ENCODE measurements around the gene RNF43. TPM values are rescaled to one million over a fixed set of nuclear protein-coding genes. Genes with fewer than 3 reads are reported as not detected.
A peak's percentile ranks its signal among the peaks of the same experiment; 100 is the strongest.

RNF43 gene
- total and polyA plus RNA-seq, 2 of the 13 experiments (the other 11 are each of a cell fraction or from before 2014, with no cell fraction given), result 31.0 to 53.4 TPM

GRCh38 chr17:58382108-58382871, 35.0 kb downstream of the RNF43 start (continued):
- TF ChIP-seq YEATS2 (CRISPR knock-in tag; IDR thresholded peaks at IDR 0.05; ENCODE audit: borderline replicate concordance) (0 out of 2 replicates have a peak, but pooled peaks have one; percentile 26), CHD4 (IDR thresholded peaks at IDR 0.05; ENCODE audit: borderline replicate concordance, low read length) (no peak), ETV5 (CRISPR knock-in tag; IDR thresholded peaks at IDR 0.05; ENCODE audit: borderline replicate concordance) (0 out of 2 replicates have a peak, but pooled peaks have one; percentile 16), EP300 (IDR thresholded peaks at IDR 0.05; ENCODE audit: low read depth in 2 of 2, low read length in 2 of 2) (no peak; a peak in 1 of 4 replicates), EP300 (CRISPR knock-in tag; IDR thresholded peaks at IDR 0.05; ENCODE audit: borderline replicate concordance) (no peak), ZNF549 (CRISPR knock-in tag; IDR thresholded peaks at IDR 0.05) (no peak), DMAP1 (CRISPR knock-in tag; IDR thresholded peaks at IDR 0.05) (peak; percentile 64; the same call in 1 of the 2 replicates), AFF4 (CRISPR knock-in tag; IDR thresholded peaks at IDR 0.05) (peak; percentile 61; the same call in 1 of the 2 replicates), ARID5B (CRISPR knock-in tag; IDR thresholded peaks at IDR 0.05) (peak; percentile 68; the same call in 1 of the 2 replicates), NRL (CRISPR knock-in tag; IDR thresholded peaks at IDR 0.05; ENCODE audit: borderline replicate concordance) (no peak), MYC (CRISPR knock-in tag; IDR thresholded peaks at IDR 0.05; ENCODE audit: borderline replicate concordance) (peak; percentile 66; the same call in 1 of the 2 replicates), FOSL2 (CRISPR knock-in tag; IDR thresholded peaks at IDR 0.05) (peak; percentile 35; the same call in 1 of the 2 replicates), ZNF160 (CRISPR knock-in tag; IDR thresholded peaks at IDR 0.05) (0 out of 2 replicates have a peak, but pooled peaks have one; percentile 35), KLF11 (CRISPR knock-in tag; IDR thresholded peaks at IDR 0.05) (no peak), ZBTB1 (CRISPR knock-in tag; IDR thresholded peaks at IDR 0.05; ENCODE audit: borderline replicate concordance) (no peak), ZFP62 (CRISPR knock-in tag; IDR thresholded peaks at IDR 0.05) (no peak), NFYB (CRISPR knock-in tag; IDR thresholded peaks at IDR 0.05) (no peak), KDM3A (CRISPR knock-in tag; IDR thresholded peaks at IDR 0.05; ENCODE audit: low read depth) (no peak), KMT2B (CRISPR knock-in tag; IDR thresholded peaks at IDR 0.05) (no peak), ZKSCAN8 (CRISPR knock-in tag; IDR thresholded peaks at IDR 0.05; ENCODE audit: borderline replicate concordance) (0 out of 2 replicates have a peak, but pooled peaks have one; percentile 27), LBX2 (CRISPR knock-in tag; IDR thresholded peaks at IDR 0.05; ENCODE audit: borderline replicate concordance) (no peak), CREM (IDR thresholded peaks at IDR 0.05) (0 out of 2 replicates have a peak, but pooled peaks have one; percentile 3), CREM (CRISPR knock-in tag; IDR thresholded peaks at IDR 0.05) (no peak)
